ENCODE data around the gene MFN1.

MFN1 gene

GRCh38 chr3:179430277-179430870, 82.9 kb downstream of the MFN1 start:
- H3K9me2 ChIP-seq (replicated peaks; ENCODE audit: insufficient read depth, low read length) = no peaks in the 10 kb centered on the region
- no peaks in the 10 kb centered on the region for H4K20me1 ChIP-seq (ENCODE audit: insufficient read depth, low read length)
- H3F3A ChIP-seq (ENCODE audit: insufficient read depth, low read length) = peaks cover 7% of the 10 kb centered on the region; the same call in 1 of the 2 replicates
- H3K4me1 ChIP-seq (ENCODE audit: low read length) = peaks cover 9% of the 10 kb centered on the region
- no peak overlapping the region for H3K4me2 ChIP-seq (ENCODE audit: low read depth, low read length)
- TF ChIP-seq CTCF (IDR thresholded peaks at IDR 0.05; ENCODE audit: low read length) = no peak
- no peak for TF ChIP-seq EZH2phosphoT487 (IDR thresholded peaks at IDR 0.05; ENCODE audit: low read length)
- no peak for TF ChIP-seq EZH2 (optimal IDR thresholded peaks at IDR 0.05; ENCODE audit: low read depth, low read length)
- H3K27ac ChIP-seq (ENCODE audit: low read length) = no peak overlapping the region
- H3K9me3 ChIP-seq (replicated peaks; ENCODE audit: insufficient read depth, low read length) = no peaks in the 10 kb centered on the region
- no peaks in the 10 kb centered on the region for H3K27me3 ChIP-seq (replicated peaks; ENCODE audit: insufficient read depth, low read length)
- no peak overlapping the region for H3K4me3 ChIP-seq (ENCODE audit: low read length)
- H3K79me2 ChIP-seq (ENCODE audit: low read length) = no peaks in the 10 kb centered on the region
- no peak overlapping the region for H2AFZ ChIP-seq (ENCODE audit: low read length)
- DNase-seq = no peak
- H3K9ac ChIP-seq (ENCODE audit: low read length) = no peak overlapping the region
- no peaks in the 10 kb centered on the region for H3K36me3 ChIP-seq (replicated peaks; ENCODE audit: insufficient read depth, low read length)

GRCh38 chr3:179432021-179432420, 84.5 kb downstream of the MFN1 start:
- no peak overlapping the region for H3K4me3 ChIP-seq (ENCODE audit: low read length)
- peak overlapping the region; percentile 17; the same call in 1 of the 2 replicates for H3K4me2 ChIP-seq (ENCODE audit: low read depth, low read length)
- H3K9me3 ChIP-seq (replicated peaks; ENCODE audit: insufficient read depth, low read length) = no peaks in the 10 kb centered on the region
- no peaks in the 10 kb centered on the region for H3K9me2 ChIP-seq (replicated peaks; ENCODE audit: insufficient read depth, low read length)
- DNase-seq = peak; percentile 18
- no peaks in the 10 kb centered on the region for H4K20me1 ChIP-seq (ENCODE audit: insufficient read depth, low read length)
- no peaks in the 10 kb centered on the region for H3K79me2 ChIP-seq (ENCODE audit: low read length)
- H3K36me3 ChIP-seq (replicated peaks; ENCODE audit: insufficient read depth, low read length) = no peaks in the 10 kb centered on the region
- no peak overlapping the region for H3K9ac ChIP-seq (ENCODE audit: low read length)
- H2AFZ ChIP-seq (ENCODE audit: low read length) = no peak overlapping the region
- no peaks in the 10 kb centered on the region for H3K27me3 ChIP-seq (replicated peaks; ENCODE audit: insufficient read depth, low read length)
- H3K4me1 ChIP-seq (ENCODE audit: low read length) = peaks cover 9% of the 10 kb centered on the region
- H3K27ac ChIP-seq (ENCODE audit: low read length) = no peak overlapping the region
- H3F3A ChIP-seq (ENCODE audit: insufficient read depth, low read length) = peaks cover 7% of the 10 kb centered on the region; the same call in 1 of the 2 replicates
- TF ChIP-seq CTCF (IDR thresholded peaks at IDR 0.05; ENCODE audit: low read length) (no peak), EZH2 (optimal IDR thresholded peaks at IDR 0.05; ENCODE audit: low read depth, low read length) (no peak), EZH2phosphoT487 (IDR thresholded peaks at IDR 0.05; ENCODE audit: low read length) (no peak)

- H4K20me1 ChIP-seq (ENCODE audit: insufficient read depth, low read length) = no peaks in the 10 kb centered on the region
- DNase-seq = no peak
- peaks cover 7% of the 10 kb centered on the region; the same call in 1 of the 2 replicates for H3F3A ChIP-seq (ENCODE audit: insufficient read depth, low read length)
- H3K27me3 ChIP-seq (replicated peaks; ENCODE audit: insufficient read depth, low read length) = no peaks in the 10 kb centered on the region
- no peaks in the 10 kb centered on the region for H3K79me2 ChIP-seq (ENCODE audit: low read length)
- no peaks in the 10 kb centered on the region for H3K9me2 ChIP-seq (replicated peaks; ENCODE audit: insufficient read depth, low read length)
- TF ChIP-seq CTCF (IDR thresholded peaks at IDR 0.05; ENCODE audit: low read length) = no peak
- TF ChIP-seq EZH2phosphoT487 (IDR thresholded peaks at IDR 0.05; ENCODE audit: low read length) = no peak
- TF ChIP-seq EZH2 (optimal IDR thresholded peaks at IDR 0.05; ENCODE audit: low read depth, low read length) = no peak
- no peak overlapping the region for H3K4me3 ChIP-seq (ENCODE audit: low read length)
- H3K4me2 ChIP-seq (ENCODE audit: low read depth, low read length) = no peak overlapping the region
- no peak overlapping the region for H3K27ac ChIP-seq (ENCODE audit: low read length)
- no peak overlapping the region for H2AFZ ChIP-seq (ENCODE audit: low read length)
- no peaks in the 10 kb centered on the region for H3K9me3 ChIP-seq (replicated peaks; ENCODE audit: insufficient read depth, low read length)
- no peak overlapping the region for H3K9ac ChIP-seq (ENCODE audit: low read length)
- H3K36me3 ChIP-seq (replicated peaks; ENCODE audit: insufficient read depth, low read length) = no peaks in the 10 kb centered on the region
- H3K4me1 ChIP-seq (ENCODE audit: low read length) = peaks cover 9% of the 10 kb centered on the region
Observed at GRCh38 chr3:179432451-179432850, 84.9 kb downstream of the MFN1 start.
